Lower leg skin (tissue), 3 donors: Measurements from ENCODE around the gene PHLDB3.

Experiments
- CTCF ChIP-seq, 3 donors: fragments of 450-650 bp; IDR thresholded peaks; one replicate each; pipeline ENCODE4 v1.5.1; 2016; ENCODE audit warnings: antibody characterized with exemption in 3 of 3, mild to moderate bottlenecking in 3 of 3, moderate library complexity in 2 of 3
- POLR2A ChIP-seq, 2 donors: fragments of 450-650 bp; IDR thresholded peaks; one replicate each; pipeline ENCODE4 v1.6.1; 2016 to 2017; ENCODE audit warnings: antibody characterized with exemption in 2 of 2, mild to moderate bottlenecking in 1 of 2, moderate library complexity in 1 of 2

- TF ChIP-seq POLR2A (IDR thresholded peaks at IDR 0.05) (no peak), CTCF (IDR thresholded peaks at IDR 0.05) (no peak)
Observed at GRCh38 chr19:43524922-43525835, 20.6 kb upstream of the PHLDB3 start.
